MM.1S (cell line): ENCODE data around the gene MCEE.

ENCODE experiments used
- DNase-seq: peaks from one replicate; pipeline ENCODE4 v3.0.0-alpha.2; 2015
- H2AFZ ChIP-seq: fragments of 300-600 bp; sonication (generic); 2 replicates; pipeline ENCODE4 v1.6.0; 2016; ENCODE audit warnings: antibody characterized with exemption, low read length
- H3F3A ChIP-seq: fragments of 300-600 bp; sonication (generic); 2 replicates; pipeline ENCODE4 v1.6.1; 2016; ENCODE audit warnings: mild to moderate bottlenecking, antibody characterized with exemption, low read length, moderate library complexity, mixed read lengths; ENCODE audit not compliant: insufficient read depth
- H3K27ac ChIP-seq: fragments of 300-600 bp; sonication (generic); 2 replicates; pipeline ENCODE4 v1.5.1; 2016; ENCODE audit warnings: mild to moderate bottlenecking, low read length
- H3K27me3 ChIP-seq: fragments of 300-600 bp; sonication (generic); replicated peaks from 2 replicates; pipeline ENCODE4 v1.6.0; 2016; ENCODE audit warnings: low read length; ENCODE audit not compliant: insufficient read depth
- H3K36me3 ChIP-seq: fragments of 300-600 bp; sonication (generic); replicated peaks from 2 replicates; pipeline ENCODE4 v1.6.1; 2016; ENCODE audit warnings: mild to moderate bottlenecking, low read length, mixed read lengths; ENCODE audit not compliant: insufficient read depth
- H3K4me1 ChIP-seq: fragments of 300-600 bp; sonication (generic); 2 replicates; pipeline ENCODE4 v1.6.1; 2016; ENCODE audit warnings: low read length, mixed read lengths
- H3K4me2 ChIP-seq: fragments of 300-600 bp; sonication (generic); 2 replicates; pipeline ENCODE4 v1.6.0; 2016; ENCODE audit warnings: low read depth, low read length
- H3K4me3 ChIP-seq: fragments of 300-600 bp; sonication (generic); 2 replicates; pipeline ENCODE4 v1.5.1; 2016; ENCODE audit warnings: low read length, mixed read lengths
- H3K79me2 ChIP-seq: fragments of 300-600 bp; sonication (generic); 2 replicates; pipeline ENCODE4 v1.6.1; 2016; ENCODE audit warnings: mixed run types, low read length, mixed read lengths
- H3K9ac ChIP-seq: fragments of 300-600 bp; sonication (generic); 2 replicates; pipeline ENCODE4 v1.6.1; 2016; ENCODE audit warnings: low read length, mixed read lengths
- H3K9me2 ChIP-seq: fragments of 300-600 bp; sonication (generic); replicated peaks from 2 replicates; pipeline ENCODE4 v1.6.1; 2016; ENCODE audit warnings: mild to moderate bottlenecking, low read length, mixed read lengths; ENCODE audit not compliant: insufficient read depth
- H3K9me3 ChIP-seq: fragments of 300-600 bp; sonication (generic); replicated peaks from 2 replicates; pipeline ENCODE4 v1.6.1; 2016; ENCODE audit warnings: mild to moderate bottlenecking, low read length, mixed read lengths; ENCODE audit not compliant: insufficient read depth
- H4K20me1 ChIP-seq: fragments of 300-600 bp; sonication (generic); 2 replicates; pipeline ENCODE4 v1.6.1; 2016; ENCODE audit warnings: mild to moderate bottlenecking, low read length, moderate library complexity, mixed read lengths; ENCODE audit not compliant: insufficient read depth
- EZH2 ChIP-seq: fragments of 300-600 bp; sonication (generic); optimal IDR thresholded peaks from 2 replicates; pipeline ENCODE3; 2017; ENCODE audit warnings: low read depth, mild to moderate bottlenecking, antibody characterized with exemption, low read length, mixed read lengths
- EZH2phosphoT487 ChIP-seq: fragments of 300-600 bp; sonication (generic); IDR thresholded peaks from 2 replicates; pipeline ENCODE4 v1.6.1; 2018; ENCODE audit warnings: antibody characterized with exemption, low read length
- TF ChIP-seq, protein P1 (sequence below): fragments of 300-600 bp; sonication (generic); IDR thresholded peaks from 2 replicates; pipeline ENCODE4 v1.5.1; 2016; ENCODE audit warnings: antibody characterized with exemption, low read length, mixed read lengths

MCEE gene

DNA sequence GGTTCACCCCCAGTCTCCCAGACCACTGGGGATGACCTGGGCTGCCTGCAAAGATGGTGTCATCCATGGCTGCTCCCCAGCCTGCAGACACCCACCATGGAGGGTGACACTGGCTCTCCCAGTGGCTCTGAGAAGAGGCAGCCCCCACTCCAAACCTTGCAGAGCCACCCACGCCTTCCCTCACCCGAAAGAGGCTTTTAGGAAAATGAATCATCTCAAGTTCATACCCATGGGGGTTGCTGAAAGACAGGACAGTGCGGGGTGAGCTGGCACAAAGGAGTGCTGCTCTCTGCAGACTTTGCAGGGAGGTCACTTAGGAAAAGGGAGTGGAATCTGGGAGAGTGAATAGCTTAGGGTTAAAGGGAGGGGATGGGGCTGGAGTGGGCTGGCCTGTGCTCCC, 36.8 kb upstream of the MCEE start:
- Histone ChIP-seq H4K20me1 (no peaks in the 10 kb centered on the region), H3K36me3 (no peaks in the 10 kb centered on the region), H3F3A (no peaks in the 10 kb centered on the region), H3K9me3 (no peaks in the 10 kb centered on the region), H3K4me1 (no peaks in the 10 kb centered on the region), H3K27ac (no peak overlapping the region), H3K4me2 (no peak overlapping the region), H3K9ac (no peak overlapping the region), H2AFZ (no peak overlapping the region), H3K4me3 (no peak overlapping the region), H3K79me2 (no peaks in the 10 kb centered on the region), H3K27me3 (no peaks in the 10 kb centered on the region), H3K9me2 (no peaks in the 10 kb centered on the region)
- no peak for DNase-seq
- TF ChIP-seq, protein P1, sequence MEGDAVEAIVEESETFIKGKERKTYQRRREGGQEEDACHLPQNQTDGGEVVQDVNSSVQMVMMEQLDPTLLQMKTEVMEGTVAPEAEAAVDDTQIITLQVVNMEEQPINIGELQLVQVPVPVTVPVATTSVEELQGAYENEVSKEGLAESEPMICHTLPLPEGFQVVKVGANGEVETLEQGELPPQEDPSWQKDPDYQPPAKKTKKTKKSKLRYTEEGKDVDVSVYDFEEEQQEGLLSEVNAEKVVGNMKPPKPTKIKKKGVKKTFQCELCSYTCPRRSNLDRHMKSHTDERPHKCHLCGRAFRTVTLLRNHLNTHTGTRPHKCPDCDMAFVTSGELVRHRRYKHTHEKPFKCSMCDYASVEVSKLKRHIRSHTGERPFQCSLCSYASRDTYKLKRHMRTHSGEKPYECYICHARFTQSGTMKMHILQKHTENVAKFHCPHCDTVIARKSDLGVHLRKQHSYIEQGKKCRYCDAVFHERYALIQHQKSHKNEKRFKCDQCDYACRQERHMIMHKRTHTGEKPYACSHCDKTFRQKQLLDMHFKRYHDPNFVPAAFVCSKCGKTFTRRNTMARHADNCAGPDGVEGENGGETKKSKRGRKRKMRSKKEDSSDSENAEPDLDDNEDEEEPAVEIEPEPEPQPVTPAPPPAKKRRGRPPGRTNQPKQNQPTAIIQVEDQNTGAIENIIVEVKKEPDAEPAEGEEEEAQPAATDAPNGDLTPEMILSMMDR = no peak
- TF ChIP-seq EZH2phosphoT487 (no peak), EZH2 (no peak)

DNA sequence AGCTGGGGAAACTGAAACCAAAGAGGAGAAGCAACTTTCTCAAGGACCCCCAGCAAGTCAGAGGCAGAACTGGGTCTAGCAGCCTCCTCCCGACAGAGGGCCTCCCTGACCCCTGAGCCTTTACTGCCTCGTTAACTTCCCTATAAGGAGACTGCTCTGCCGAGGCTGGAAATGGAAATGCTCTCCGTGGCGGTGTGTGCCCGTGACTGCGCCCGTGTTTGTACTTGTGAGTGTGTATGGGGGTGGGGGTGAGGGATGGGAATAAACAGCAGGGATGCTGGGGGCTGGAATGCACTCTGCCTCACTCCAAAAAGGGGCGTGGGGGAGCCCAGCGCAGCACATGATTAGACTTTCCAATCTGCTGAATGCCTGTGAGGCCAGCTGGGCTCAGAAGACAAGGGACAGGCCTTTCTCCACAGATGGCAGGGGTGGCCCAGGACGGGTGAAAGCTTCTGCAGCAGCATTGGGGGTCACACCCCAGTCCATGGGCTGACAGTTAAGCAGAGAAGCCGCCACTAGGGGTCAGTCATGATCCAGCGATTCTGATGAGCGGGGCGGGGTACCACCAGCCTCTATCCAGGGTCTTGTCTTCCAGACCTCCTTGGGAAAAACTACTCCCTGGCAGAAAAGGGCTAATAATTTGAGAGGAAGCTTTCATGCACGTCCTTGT, 27.2 kb upstream of the MCEE start:
- Histone ChIP-seq H3K4me3 (no peak overlapping the region), H3K4me2 (peak overlapping the region; percentile 19), H3K36me3 (no peaks in the 10 kb centered on the region), H4K20me1 (no peaks in the 10 kb centered on the region), H3K27me3 (0 out of 2 replicates have a peak, but pooled peaks cover 4% of the 10 kb centered on the region), H3K9ac (no peak overlapping the region), H3K9me3 (no peaks in the 10 kb centered on the region), H3F3A (no peaks in the 10 kb centered on the region), H3K9me2 (no peaks in the 10 kb centered on the region), H3K4me1 (no peaks in the 10 kb centered on the region), H2AFZ (peak overlapping the region; percentile 9; the same call in 1 of the 2 replicates), H3K27ac (no peak overlapping the region), H3K79me2 (no peaks in the 10 kb centered on the region)
- DNase-seq = peak; percentile 40
- TF ChIP-seq EZH2phosphoT487 (no peak), EZH2 (no peak)
- TF ChIP-seq, protein P1 = peak; percentile 71

DNA sequence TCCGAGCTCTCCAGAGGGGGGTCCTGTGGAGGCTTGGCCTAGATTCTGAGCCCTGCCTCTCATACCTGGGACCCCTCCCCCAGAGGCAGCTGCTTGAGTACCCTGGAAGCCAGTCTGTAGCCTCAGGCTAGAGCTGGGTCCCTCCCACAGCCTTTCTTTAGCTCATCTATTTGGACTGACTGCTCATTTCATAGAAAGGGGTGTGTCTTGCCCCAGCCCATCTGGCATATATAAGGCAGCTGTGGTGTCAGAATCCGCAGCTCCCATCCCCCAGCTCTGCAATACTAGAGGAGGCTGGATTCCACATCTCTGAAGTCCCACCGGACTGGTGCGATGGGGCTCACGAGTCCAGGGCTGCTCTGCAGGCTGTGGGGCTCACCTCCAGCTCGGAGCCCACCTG, 26.5 kb upstream of the MCEE start:
- Histone ChIP-seq H3K9ac (no peak overlapping the region), H3K4me2 (peak overlapping the region; percentile 19), H3K4me1 (no peaks in the 10 kb centered on the region), H3F3A (no peaks in the 10 kb centered on the region), H3K4me3 (no peak overlapping the region), H3K27me3 (0 out of 2 replicates have a peak, but pooled peaks cover 4% of the 10 kb centered on the region), H4K20me1 (no peaks in the 10 kb centered on the region), H3K9me3 (no peaks in the 10 kb centered on the region), H2AFZ (peak overlapping the region; percentile 9; the same call in 1 of the 2 replicates), H3K36me3 (no peaks in the 10 kb centered on the region), H3K27ac (no peak overlapping the region), H3K9me2 (no peaks in the 10 kb centered on the region), H3K79me2 (no peaks in the 10 kb centered on the region)
- TF ChIP-seq, protein P1 = no peak
- TF ChIP-seq EZH2 = no peak
- peak; percentile 19 for DNase-seq
